Ishikawa (cell line): ENCODE results near the gene TECTA.

Experiments used
- CEBPB ChIP-seq: IDR thresholded peaks from 2 replicates; pipeline ENCODE4 v1.6.1; 2012
- CREB1 ChIP-seq: IDR thresholded peaks from 2 replicates; pipeline ENCODE4 v1.6.1; 2012; ENCODE audit warnings: low read depth
- EGR1 ChIP-seq: IDR thresholded peaks from 2 replicates; pipeline ENCODE4 v1.6.1; 2012
- EP300 ChIP-seq: IDR thresholded peaks from 2 replicates; pipeline ENCODE4 v1.6.1; 2012; ENCODE audit warnings: borderline replicate concordance
- FOXM1 ChIP-seq: IDR thresholded peaks from 2 replicates; pipeline ENCODE4 v1.6.1; 2012; ENCODE audit warnings: low read depth, borderline replicate concordance
- MAX ChIP-seq: IDR thresholded peaks from 2 replicates; pipeline ENCODE4 v1.6.1; 2012
- NFIC ChIP-seq: IDR thresholded peaks from 2 replicates; pipeline ENCODE4 v1.6.1; 2012
- RAD21 ChIP-seq: IDR thresholded peaks from 2 replicates; pipeline ENCODE4 v1.6.1; 2012; ENCODE audit warnings: low read depth
- TAF1 ChIP-seq: IDR thresholded peaks from 2 replicates; pipeline ENCODE4 v1.6.1; 2012; ENCODE audit warnings: low read depth, mild to moderate bottlenecking
- TCF12 ChIP-seq: IDR thresholded peaks from 2 replicates; pipeline ENCODE4 v1.6.1; 2012; ENCODE audit warnings: low read depth
- TEAD4 ChIP-seq: IDR thresholded peaks from 2 replicates; pipeline ENCODE4 v1.6.1; 2012
- USF1 ChIP-seq: IDR thresholded peaks from 2 replicates; pipeline ENCODE4 v1.6.1; 2012
- YY1 ChIP-seq: IDR thresholded peaks from 2 replicates; pipeline ENCODE4 v1.6.1; 2012; ENCODE audit warnings: low read depth
- ZBTB7A ChIP-seq: IDR thresholded peaks from 2 replicates; pipeline ENCODE4 v1.6.1; 2012; ENCODE audit warnings: low read depth
- TF ChIP-seq, protein P1 (sequence below): IDR thresholded peaks from 2 replicates; pipeline ENCODE4 v1.6.1; 2012; ENCODE audit warnings: low read depth, mild to moderate bottlenecking

TECTA gene

GRCh38 chr11:121105063-121105480 lies 4.0 kb downstream of the TECTA start:
- TF ChIP-seq MAX (no peak), FOXM1 (no peak), TEAD4 (no peak), ZBTB7A (no peak), TAF1 (no peak), TCF12 (no peak), EGR1 (no peak), CEBPB (no peak), NFIC (no peak), RAD21 (no peak), USF1 (no peak)

DNA sequence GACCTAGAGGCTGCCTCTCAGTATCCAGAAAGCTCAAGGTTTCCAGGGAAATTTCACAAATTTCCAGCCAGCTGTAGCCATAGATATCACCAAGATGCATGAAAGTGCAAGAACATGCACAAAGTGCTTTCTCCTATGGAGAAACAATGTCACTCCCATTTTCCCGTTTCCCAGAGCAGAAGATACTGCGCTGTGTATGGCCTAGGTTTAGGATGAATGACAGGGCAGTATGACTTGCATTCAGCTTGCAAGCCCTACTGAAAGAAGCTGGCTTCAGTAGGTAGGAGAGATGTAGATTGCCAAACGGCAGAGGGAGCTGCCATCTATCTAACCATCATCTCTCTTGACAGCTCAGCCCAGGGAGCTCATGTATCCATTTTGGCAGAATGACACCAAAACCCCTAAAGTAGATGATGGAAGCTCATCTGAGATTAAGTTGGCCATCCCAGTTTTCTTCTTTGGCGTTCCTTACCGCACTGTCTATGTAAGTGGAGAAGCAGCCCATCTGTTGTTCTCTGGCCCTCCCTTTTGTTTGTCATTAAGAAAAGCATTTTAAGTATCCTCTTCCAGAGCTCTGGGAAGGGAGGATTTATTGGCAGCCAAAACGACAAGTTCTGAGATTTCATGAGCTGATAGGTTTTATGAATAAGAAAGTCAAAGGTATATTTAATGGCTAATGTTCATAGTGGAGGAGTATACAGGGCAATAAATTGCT lies 4.6 kb downstream of the TECTA start:
- TF ChIP-seq FOXM1 (no peak), TEAD4 (no peak), NFIC (no peak), MAX (no peak), YY1 (no peak), EP300 (no peak)

GRCh38 chr11:121106812-121107211 lies 5.8 kb downstream of the TECTA start:
- TF ChIP-seq EGR1 (no peak), TAF1 (no peak), FOXM1 (no peak), TEAD4 (no peak), RAD21 (no peak), CEBPB (no peak), CREB1 (no peak), NFIC (no peak), TCF12 (no peak), ZBTB7A (no peak), MAX (no peak), EP300 (no peak), YY1 (no peak), USF1 (no peak)
- TF ChIP-seq, protein P1, sequence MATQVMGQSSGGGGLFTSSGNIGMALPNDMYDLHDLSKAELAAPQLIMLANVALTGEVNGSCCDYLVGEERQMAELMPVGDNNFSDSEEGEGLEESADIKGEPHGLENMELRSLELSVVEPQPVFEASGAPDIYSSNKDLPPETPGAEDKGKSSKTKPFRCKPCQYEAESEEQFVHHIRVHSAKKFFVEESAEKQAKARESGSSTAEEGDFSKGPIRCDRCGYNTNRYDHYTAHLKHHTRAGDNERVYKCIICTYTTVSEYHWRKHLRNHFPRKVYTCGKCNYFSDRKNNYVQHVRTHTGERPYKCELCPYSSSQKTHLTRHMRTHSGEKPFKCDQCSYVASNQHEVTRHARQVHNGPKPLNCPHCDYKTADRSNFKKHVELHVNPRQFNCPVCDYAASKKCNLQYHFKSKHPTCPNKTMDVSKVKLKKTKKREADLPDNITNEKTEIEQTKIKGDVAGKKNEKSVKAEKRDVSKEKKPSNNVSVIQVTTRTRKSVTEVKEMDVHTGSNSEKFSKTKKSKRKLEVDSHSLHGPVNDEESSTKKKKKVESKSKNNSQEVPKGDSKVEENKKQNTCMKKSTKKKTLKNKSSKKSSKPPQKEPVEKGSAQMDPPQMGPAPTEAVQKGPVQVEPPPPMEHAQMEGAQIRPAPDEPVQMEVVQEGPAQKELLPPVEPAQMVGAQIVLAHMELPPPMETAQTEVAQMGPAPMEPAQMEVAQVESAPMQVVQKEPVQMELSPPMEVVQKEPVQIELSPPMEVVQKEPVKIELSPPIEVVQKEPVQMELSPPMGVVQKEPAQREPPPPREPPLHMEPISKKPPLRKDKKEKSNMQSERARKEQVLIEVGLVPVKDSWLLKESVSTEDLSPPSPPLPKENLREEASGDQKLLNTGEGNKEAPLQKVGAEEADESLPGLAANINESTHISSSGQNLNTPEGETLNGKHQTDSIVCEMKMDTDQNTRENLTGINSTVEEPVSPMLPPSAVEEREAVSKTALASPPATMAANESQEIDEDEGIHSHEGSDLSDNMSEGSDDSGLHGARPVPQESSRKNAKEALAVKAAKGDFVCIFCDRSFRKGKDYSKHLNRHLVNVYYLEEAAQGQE, result no peak

DNA sequence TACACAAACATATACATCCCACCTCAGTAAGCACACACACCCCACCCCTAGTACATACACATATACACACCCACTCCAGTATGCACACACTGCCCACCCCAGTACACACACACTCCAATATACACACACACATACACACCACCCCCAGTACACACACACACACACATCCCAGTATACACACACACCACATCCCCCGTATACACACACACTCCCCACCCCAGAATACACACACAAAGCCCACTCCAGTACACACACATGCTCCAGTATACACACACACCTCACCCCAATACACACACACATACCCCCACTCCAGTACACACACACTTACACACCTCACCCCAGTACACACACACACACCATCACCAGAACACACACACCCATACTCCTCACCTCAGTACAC lies 7.4 kb downstream of the TECTA start:
- TF ChIP-seq USF1 (no peak), TEAD4 (no peak), ZBTB7A (no peak), NFIC (no peak), EGR1 (no peak), EP300 (no peak), TCF12 (no peak), CREB1 (no peak), MAX (no peak), YY1 (no peak), TAF1 (no peak), CEBPB (no peak), RAD21 (no peak)
- TF ChIP-seq, protein P1, result no peak

GRCh38 chr11:121109471-121109870 lies 8.4 kb downstream of the TECTA start:
- TF ChIP-seq FOXM1 (no peak), TAF1 (no peak), ZBTB7A (no peak), EP300 (no peak), MAX (no peak), TEAD4 (no peak)
- TF ChIP-seq, protein P1, result no peak
